ENCODE measurements around the gene DNM1L. TPM values are rescaled to one million over a fixed set of nuclear protein-coding genes. Genes with fewer than 3 reads are reported as not detected.
A peak's percentile ranks its signal among the peaks of the same experiment; 100 is the strongest.

DNM1L gene
- total RNA-seq, 1 donor from 2014 or later = 92.1 TPM

DNA sequence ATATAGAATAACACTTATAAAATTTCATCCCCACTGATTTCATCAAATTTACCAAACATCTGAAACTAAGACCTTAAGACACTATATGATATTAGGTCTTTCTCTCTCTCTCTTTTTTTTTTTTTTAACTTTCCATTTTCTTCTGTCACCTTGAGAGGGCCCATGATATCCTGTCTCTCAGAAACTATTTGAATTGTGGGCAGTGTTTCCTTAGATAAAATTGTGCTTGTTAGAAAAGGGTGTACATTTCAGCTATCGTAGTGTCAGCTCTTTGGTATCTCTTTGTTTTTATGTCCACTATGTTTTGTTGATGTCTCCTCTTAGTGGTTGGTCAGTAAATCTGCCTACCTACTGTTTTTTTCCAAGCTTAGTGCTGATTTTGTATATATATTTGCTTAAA, 23.8 kb downstream of the DNM1L start:
- peaks cover 38% of the 10 kb centered on the region for H3K79me2 ChIP-seq (ENCODE audit: insufficient read depth, low read length)
- Mint-ChIP-seq H3K27ac (ENCODE audit: unreplicated experiment) (no peak overlapping the region), H3K4me1 (ENCODE audit: low read depth, unreplicated experiment) (peaks cover 7% of the 10 kb centered on the region), H3K36me3 (ENCODE audit: low read depth, unreplicated experiment) (no peaks in the 10 kb centered on the region), H3K27me3 (ENCODE audit: low read depth, unreplicated experiment) (no peaks in the 10 kb centered on the region), H3K4me3 (ENCODE audit: unreplicated experiment) (no peak overlapping the region), H3K9me3 (ENCODE audit: unreplicated experiment) (no peaks in the 10 kb centered on the region)
- H3K9ac ChIP-seq (ENCODE audit: low read length) = no peak overlapping the region
- H3K27me3 ChIP-seq (ENCODE audit: insufficient read depth, low read length) = no peaks in the 10 kb centered on the region
- H3K4me1 ChIP-seq (ENCODE audit: insufficient read depth, low read length) = no peaks in the 10 kb centered on the region
- peaks cover 3% of the 10 kb centered on the region for H3K36me3 ChIP-seq (ENCODE audit: insufficient read depth, low read length)
- H3K9me3 ChIP-seq (ENCODE audit: insufficient read depth, low read depth, low read length) = no peaks in the 10 kb centered on the region
- H3K4me2 ChIP-seq (ENCODE audit: low read length) = no peak overlapping the region
- H3K4me3 ChIP-seq (ENCODE audit: insufficient read depth, low read depth, low read length) = no peak overlapping the region
- no peak overlapping the region for H3K27ac ChIP-seq (ENCODE audit: low read depth, low read length)
- no peak for FAIRE-seq
- DNase-seq (ENCODE audit: low read depth) = no peak
- no peak for TF ChIP-seq EZH2 (IDR thresholded peaks at IDR 0.05; ENCODE audit: insufficient read depth, low read length)
- TF ChIP-seq, protein P1, sequence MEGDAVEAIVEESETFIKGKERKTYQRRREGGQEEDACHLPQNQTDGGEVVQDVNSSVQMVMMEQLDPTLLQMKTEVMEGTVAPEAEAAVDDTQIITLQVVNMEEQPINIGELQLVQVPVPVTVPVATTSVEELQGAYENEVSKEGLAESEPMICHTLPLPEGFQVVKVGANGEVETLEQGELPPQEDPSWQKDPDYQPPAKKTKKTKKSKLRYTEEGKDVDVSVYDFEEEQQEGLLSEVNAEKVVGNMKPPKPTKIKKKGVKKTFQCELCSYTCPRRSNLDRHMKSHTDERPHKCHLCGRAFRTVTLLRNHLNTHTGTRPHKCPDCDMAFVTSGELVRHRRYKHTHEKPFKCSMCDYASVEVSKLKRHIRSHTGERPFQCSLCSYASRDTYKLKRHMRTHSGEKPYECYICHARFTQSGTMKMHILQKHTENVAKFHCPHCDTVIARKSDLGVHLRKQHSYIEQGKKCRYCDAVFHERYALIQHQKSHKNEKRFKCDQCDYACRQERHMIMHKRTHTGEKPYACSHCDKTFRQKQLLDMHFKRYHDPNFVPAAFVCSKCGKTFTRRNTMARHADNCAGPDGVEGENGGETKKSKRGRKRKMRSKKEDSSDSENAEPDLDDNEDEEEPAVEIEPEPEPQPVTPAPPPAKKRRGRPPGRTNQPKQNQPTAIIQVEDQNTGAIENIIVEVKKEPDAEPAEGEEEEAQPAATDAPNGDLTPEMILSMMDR (IDR thresholded peaks at IDR 0.05; ENCODE audit: insufficient read depth, low read depth, low read length) = no peak
- no peak overlapping the region for H2AFZ ChIP-seq (ENCODE audit: low read depth, low read length)
- peaks cover 9% of the 10 kb centered on the region for H4K20me1 ChIP-seq (ENCODE audit: insufficient read depth, low read length)

DNA sequence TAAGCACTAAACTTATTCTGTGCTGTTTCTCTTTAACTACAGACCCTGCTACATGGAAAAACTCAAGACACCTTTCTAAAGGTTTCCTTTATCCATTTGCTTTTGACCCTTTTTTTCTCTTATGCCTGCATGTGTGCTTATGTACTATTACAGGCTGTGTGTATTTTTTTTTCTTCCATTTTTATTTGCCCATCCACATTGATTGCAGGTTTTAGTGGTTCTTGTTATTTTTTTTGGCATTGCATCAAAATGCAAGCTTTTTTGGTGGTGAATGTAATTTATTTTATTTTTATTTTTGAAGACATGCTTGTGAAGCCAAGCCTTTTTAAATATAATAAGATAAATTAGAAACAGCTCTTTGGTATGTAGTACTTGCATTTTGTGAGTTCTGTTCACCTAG, 26.7 kb downstream of the DNM1L start:
- H3K4me3 ChIP-seq (ENCODE audit: insufficient read depth, low read depth, low read length) = no peak overlapping the region
- no peak overlapping the region for H3K9ac ChIP-seq (ENCODE audit: low read length)
- Mint-ChIP-seq H3K27ac (ENCODE audit: unreplicated experiment) (no peak overlapping the region), H3K9me3 (ENCODE audit: unreplicated experiment) (no peaks in the 10 kb centered on the region), H3K27me3 (ENCODE audit: low read depth, unreplicated experiment) (no peaks in the 10 kb centered on the region), H3K4me1 (ENCODE audit: low read depth, unreplicated experiment) (peaks cover 3% of the 10 kb centered on the region), H3K4me3 (ENCODE audit: unreplicated experiment) (no peak overlapping the region), H3K36me3 (ENCODE audit: low read depth, unreplicated experiment) (no peaks in the 10 kb centered on the region)
- H4K20me1 ChIP-seq (ENCODE audit: insufficient read depth, low read length) = no peaks in the 10 kb centered on the region
- no peak overlapping the region for H2AFZ ChIP-seq (ENCODE audit: low read depth, low read length)
- TF ChIP-seq, protein P1 (IDR thresholded peaks at IDR 0.05; ENCODE audit: insufficient read depth, low read depth, low read length) = no peak
- no peak for TF ChIP-seq EZH2 (IDR thresholded peaks at IDR 0.05; ENCODE audit: insufficient read depth, low read length)
- no peaks in the 10 kb centered on the region for H3K4me1 ChIP-seq (ENCODE audit: insufficient read depth, low read length)
- peaks cover 3% of the 10 kb centered on the region for H3K36me3 ChIP-seq (ENCODE audit: insufficient read depth, low read length)
- H3K79me2 ChIP-seq (ENCODE audit: insufficient read depth, low read length) = peaks cover 10% of the 10 kb centered on the region
- H3K27ac ChIP-seq (ENCODE audit: low read depth, low read length) = no peak overlapping the region
- no peaks in the 10 kb centered on the region for H3K9me3 ChIP-seq (ENCODE audit: insufficient read depth, low read depth, low read length)
- DNase-seq (ENCODE audit: low read depth) (no peak), FAIRE-seq (no peak)
- no peaks in the 10 kb centered on the region for H3K27me3 ChIP-seq (ENCODE audit: insufficient read depth, low read length)
- H3K4me2 ChIP-seq (ENCODE audit: low read length) = no peak overlapping the region

DNA sequence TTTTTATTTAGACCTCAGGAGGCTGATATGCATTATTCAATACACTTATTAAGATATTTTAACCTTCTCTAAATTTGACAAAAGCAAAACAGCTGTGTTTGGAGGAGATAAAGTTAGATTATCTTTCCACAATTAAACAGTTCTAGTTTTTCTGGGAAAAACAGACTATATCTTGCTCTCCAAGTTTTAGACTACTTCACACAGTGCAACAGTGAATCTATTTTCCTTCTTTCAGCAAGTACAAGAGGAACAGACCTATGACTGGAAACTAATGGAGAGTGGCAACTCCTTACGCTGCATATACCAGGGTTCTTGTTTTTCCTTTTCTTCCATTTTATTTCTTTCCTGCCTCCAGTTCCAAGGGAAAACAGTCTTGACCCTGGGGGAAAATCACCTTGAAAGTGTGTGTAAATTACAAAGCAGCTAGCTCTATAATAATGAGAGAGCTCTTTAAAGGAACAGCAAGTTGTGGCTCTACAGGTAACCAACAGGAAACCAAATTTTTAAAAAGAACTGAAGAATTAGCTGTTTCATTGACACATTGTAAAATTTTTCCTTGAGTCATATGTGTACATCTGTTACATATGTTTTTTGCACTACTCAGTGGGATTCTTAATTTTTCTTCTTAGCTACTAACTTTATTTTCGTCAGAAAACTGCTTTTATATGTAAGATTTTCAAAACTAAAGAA, 27.4 kb downstream of the DNM1L start:
- Mint-ChIP-seq H3K36me3 (ENCODE audit: low read depth, unreplicated experiment) (peaks cover 6% of the 10 kb centered on the region), H3K4me1 (ENCODE audit: low read depth, unreplicated experiment) (peaks cover 3% of the 10 kb centered on the region), H3K9me3 (ENCODE audit: unreplicated experiment) (no peaks in the 10 kb centered on the region), H3K4me3 (ENCODE audit: unreplicated experiment) (no peak overlapping the region), H3K27ac (ENCODE audit: unreplicated experiment) (no peak overlapping the region), H3K27me3 (ENCODE audit: low read depth, unreplicated experiment) (no peaks in the 10 kb centered on the region)
- Histone ChIP-seq H3K79me2 (ENCODE audit: insufficient read depth, low read length) (peaks cover 10% of the 10 kb centered on the region), H3K4me2 (ENCODE audit: low read length) (no peak overlapping the region), H2AFZ (ENCODE audit: low read depth, low read length) (no peak overlapping the region), H3K4me3 (ENCODE audit: insufficient read depth, low read depth, low read length) (no peak overlapping the region), H3K27ac (ENCODE audit: low read depth, low read length) (no peak overlapping the region), H4K20me1 (ENCODE audit: insufficient read depth, low read length) (peaks cover 3% of the 10 kb centered on the region), H3K9ac (ENCODE audit: low read length) (no peak overlapping the region), H3K9me3 (ENCODE audit: insufficient read depth, low read depth, low read length) (no peaks in the 10 kb centered on the region), H3K4me1 (ENCODE audit: insufficient read depth, low read length) (no peaks in the 10 kb centered on the region), H3K27me3 (ENCODE audit: insufficient read depth, low read length) (no peaks in the 10 kb centered on the region), H3K36me3 (ENCODE audit: insufficient read depth, low read length) (peaks cover 6% of the 10 kb centered on the region)
- FAIRE-seq (peak; percentile 64), DNase-seq (ENCODE audit: low read depth) (no peak)
- TF ChIP-seq EZH2 (IDR thresholded peaks at IDR 0.05; ENCODE audit: insufficient read depth, low read length) = no peak
- TF ChIP-seq, protein P1 (IDR thresholded peaks at IDR 0.05; ENCODE audit: insufficient read depth, low read depth, low read length) = no peak

Data from astrocyte (in vitro differentiated cells and primary cell).